Activated CD4-positive, alpha-beta T cell treated with anti-CD3 and anti-CD28 coated beads for 36 hours (primary cell): ENCODE results near the gene CYP19A1. TPM values are rescaled to one million over a fixed set of nuclear protein-coding genes. Genes with fewer than 3 reads are reported as not detected.

Experiments used
- ATAC-seq: fragments of 200-7000 bp; cut with Tn5 transposase; one replicate; pipeline ENCODE4 v1.10.0; 2021; ENCODE audit warnings: mild to moderate bottlenecking, moderate library complexity
- CTCF ChIA-PET: fragments of 350-600 bp; sonication (Branson Sonifier 250); formaldehyde crosslinking; loops from one replicate; lab custom pipeline; 2021; ENCODE audit warnings: antibody characterized with exemption; lab: Charles Lee
- POLR2A ChIA-PET: fragments of 350-600 bp; sonication (Branson Sonifier 250); formaldehyde crosslinking; loops from one replicate; lab custom pipeline; 2021; ENCODE audit warnings: antibody characterized with exemption, inconsistent platforms; lab: Charles Lee
- DNase-seq: peaks from one replicate; pipeline ENCODE4 v3.0.0-alpha.2; 2020
- H3K27ac Mint-ChIP-seq: one replicate; pipeline ENCODE4 v1.8.0; 2021; ENCODE audit warnings: mixed read lengths
- H3K27me3 Mint-ChIP-seq: one replicate; pipeline ENCODE4 v1.8.0; 2021; ENCODE audit warnings: mixed read lengths
- H3K36me3 Mint-ChIP-seq: one replicate; pipeline ENCODE4 v1.8.0; 2021; ENCODE audit warnings: low read depth, mixed read lengths
- H3K4me1 Mint-ChIP-seq: one replicate; pipeline ENCODE4 v1.8.0; 2021; ENCODE audit warnings: mixed read lengths
- H3K4me3 Mint-ChIP-seq: one replicate; pipeline ENCODE4 v1.8.0; 2021; ENCODE audit warnings: mild to moderate bottlenecking, moderate library complexity, mixed read lengths
- H3K9me3 Mint-ChIP-seq: one replicate; pipeline ENCODE4 v1.8.0; 2021; ENCODE audit warnings: low read depth, mixed read lengths
- intact Hi-C, 2 experiments: fragments of 100-400 bp; cut with DNase I in 1 of 2; cut with micrococcal nuclease in 1 of 2; formaldehyde crosslinking; loops; one replicate each; pipeline versions ENCODE4 v1.14.2 to v1.15.1; 2022 to 2024; cut with DNase I, micrococcal nuclease
- total RNA-seq, 2 experiments: library from RNA; stranded (reverse); gene quantifications; one replicate each; pipeline ENCODE4 v1.2.3, GENCODE V29; 2021

The CYP19A1 gene
- total RNA-seq, 2 experiments from 2014 or later: not detected

- POLR2A ChIA-PET: no interaction called here
- no peak overlapping the region for H3K4me3 Mint-ChIP-seq
- CTCF ChIA-PET: no interaction called here
- no peak overlapping the region for H3K27ac Mint-ChIP-seq
- H3K4me1 Mint-ChIP-seq: no peaks in the 10 kb centered on the region
- ATAC-seq (no peak), DNase-seq (no peak)
- no peaks in the 10 kb centered on the region for H3K9me3 Mint-ChIP-seq
- peaks cover 2% of the 10 kb centered on the region for H3K27me3 Mint-ChIP-seq
- no peaks in the 10 kb centered on the region for H3K36me3 Mint-ChIP-seq
- intact Hi-C loops: no loop called here
These were observed 21.6 kb upstream of the CYP19A1 start for GRCh38 chr15:51359981-51360380.

DNA sequence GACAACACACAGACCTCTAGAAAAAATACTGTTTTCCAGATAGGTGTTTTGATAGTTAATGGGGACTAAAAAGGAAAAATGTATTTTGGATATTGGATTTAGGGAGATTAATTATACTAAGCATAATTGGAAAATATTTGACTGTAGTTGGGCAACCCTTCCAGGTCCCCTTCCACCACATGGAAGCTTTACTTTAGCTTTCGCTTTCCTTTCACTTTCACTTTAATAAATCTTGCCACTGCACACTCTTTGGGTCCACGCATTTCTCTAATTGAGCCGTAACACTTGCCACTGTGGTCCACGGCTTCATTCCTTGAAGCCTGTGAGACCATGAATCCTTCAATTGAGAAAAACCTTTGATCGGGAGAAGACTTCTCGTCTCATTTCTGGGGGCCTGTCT lies 18.6 kb upstream of the CYP19A1 start:
- CTCF ChIA-PET: no interaction called here
- Mint-ChIP-seq H3K4me1 (no peaks in the 10 kb centered on the region), H3K36me3 (no peaks in the 10 kb centered on the region), H3K27ac (no peak overlapping the region), H3K4me3 (no peak overlapping the region), H3K27me3 (peaks cover 8% of the 10 kb centered on the region), H3K9me3 (no peaks in the 10 kb centered on the region)
- intact Hi-C loops: no loop called here
- no peak for ATAC-seq
- POLR2A ChIA-PET: no interaction called here
- DNase-seq: no peak

GRCh38 chr15:51356147-51356546 lies 17.8 kb upstream of the CYP19A1 start:
- Mint-ChIP-seq H3K9me3 (no peaks in the 10 kb centered on the region), H3K27me3 (peaks cover 10% of the 10 kb centered on the region), H3K27ac (no peak overlapping the region), H3K4me3 (no peak overlapping the region), H3K36me3 (no peaks in the 10 kb centered on the region), H3K4me1 (no peaks in the 10 kb centered on the region)
- intact Hi-C loops: no loop called here
- CTCF ChIA-PET: no interaction called here
- POLR2A ChIA-PET: no interaction called here
- DNase-seq: no peak
- no peak for ATAC-seq

DNA sequence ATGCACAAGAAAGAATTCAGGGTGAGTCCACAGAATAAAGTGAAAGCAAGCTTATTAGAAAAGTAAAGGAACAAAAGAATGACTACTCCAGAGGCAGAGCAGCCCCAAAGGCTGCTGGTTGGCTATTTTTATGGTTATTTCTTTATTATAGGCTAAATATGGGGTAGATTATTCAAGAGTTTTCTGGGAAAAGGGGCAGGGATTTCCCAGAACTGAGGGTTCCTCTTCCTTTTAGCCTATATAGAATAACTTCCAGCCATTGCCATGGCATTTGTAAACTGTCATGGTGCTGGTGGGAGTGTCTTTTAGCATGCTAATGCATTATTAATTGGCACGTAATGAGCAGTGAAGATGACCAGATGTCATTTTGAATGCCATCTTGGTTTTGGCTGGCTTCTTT lies 16.7 kb upstream of the CYP19A1 start:
- Mint-ChIP-seq H3K4me3 (no peak overlapping the region), H3K27me3 (peaks cover 14% of the 10 kb centered on the region), H3K4me1 (no peaks in the 10 kb centered on the region), H3K27ac (no peak overlapping the region), H3K9me3 (no peaks in the 10 kb centered on the region), H3K36me3 (no peaks in the 10 kb centered on the region)
- no peak for ATAC-seq
- no peak for DNase-seq
- ChIA-PET CTCF (no interaction called here), POLR2A (no interaction called here)
- intact Hi-C loops: no loop called here

DNA sequence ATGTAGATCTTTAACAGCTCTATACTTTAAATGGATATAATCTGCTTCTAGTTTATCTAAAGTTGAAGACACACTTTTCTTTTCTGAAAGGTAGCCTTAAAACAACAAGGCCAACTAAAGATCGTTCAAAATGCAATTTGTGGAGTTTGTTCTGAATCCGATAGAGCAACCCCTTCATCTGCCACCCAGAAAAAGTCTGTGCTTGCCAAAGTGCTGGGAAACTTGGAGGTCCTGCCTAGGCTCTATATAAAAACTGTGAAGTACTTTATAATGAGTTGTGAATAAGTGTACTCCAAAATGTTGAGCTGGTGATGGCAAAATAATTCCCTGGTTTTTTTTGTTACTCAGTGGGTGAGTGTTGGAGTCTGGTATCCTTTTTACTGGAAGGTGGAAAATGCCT lies 15.6 kb upstream of the CYP19A1 start:
- ChIA-PET CTCF (interaction anchor here (1.0 kb wide), 1 partner anchor 20 kb away, joined by 3 read pairs; no protein-coding TSS in a partner anchor), POLR2A (no interaction called here)
- Mint-ChIP-seq H3K4me1 (no peaks in the 10 kb centered on the region), H3K9me3 (no peaks in the 10 kb centered on the region), H3K36me3 (no peaks in the 10 kb centered on the region), H3K4me3 (no peak overlapping the region), H3K27me3 (peaks cover 14% of the 10 kb centered on the region), H3K27ac (no peak overlapping the region)
- ATAC-seq (no peak), DNase-seq (no peak)
- intact Hi-C loops: no loop called here

DNA sequence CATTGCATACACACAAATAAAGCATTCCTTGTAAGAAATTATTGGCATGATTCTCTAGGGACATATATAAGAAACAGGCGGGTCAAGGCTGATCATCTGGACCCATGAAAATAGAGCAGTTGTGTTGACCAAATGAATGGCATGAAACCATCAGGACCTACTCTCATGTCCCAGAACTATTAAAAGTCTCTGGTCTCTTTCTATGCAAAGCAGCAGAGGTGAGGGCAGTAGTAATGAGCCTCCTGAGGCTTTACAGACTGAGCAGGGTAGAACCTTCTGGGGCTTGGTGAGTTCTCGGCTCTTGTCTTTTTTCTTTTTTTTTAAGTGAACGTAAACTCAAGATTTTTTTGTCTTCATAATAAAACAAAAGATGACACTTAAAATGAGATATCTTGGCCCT lies 12.3 kb upstream of the CYP19A1 start:
- no peak overlapping the region for H3K27ac Mint-ChIP-seq
- ATAC-seq: no peak
- H3K9me3 Mint-ChIP-seq: no peaks in the 10 kb centered on the region
- peaks cover 13% of the 10 kb centered on the region for H3K27me3 Mint-ChIP-seq
- H3K4me3 Mint-ChIP-seq: no peak overlapping the region
- no peak for DNase-seq
- no peaks in the 10 kb centered on the region for H3K36me3 Mint-ChIP-seq
- intact Hi-C loops: no loop called here
- no peaks in the 10 kb centered on the region for H3K4me1 Mint-ChIP-seq
- CTCF ChIA-PET: no interaction called here
- POLR2A ChIA-PET: no interaction called here

DNA sequence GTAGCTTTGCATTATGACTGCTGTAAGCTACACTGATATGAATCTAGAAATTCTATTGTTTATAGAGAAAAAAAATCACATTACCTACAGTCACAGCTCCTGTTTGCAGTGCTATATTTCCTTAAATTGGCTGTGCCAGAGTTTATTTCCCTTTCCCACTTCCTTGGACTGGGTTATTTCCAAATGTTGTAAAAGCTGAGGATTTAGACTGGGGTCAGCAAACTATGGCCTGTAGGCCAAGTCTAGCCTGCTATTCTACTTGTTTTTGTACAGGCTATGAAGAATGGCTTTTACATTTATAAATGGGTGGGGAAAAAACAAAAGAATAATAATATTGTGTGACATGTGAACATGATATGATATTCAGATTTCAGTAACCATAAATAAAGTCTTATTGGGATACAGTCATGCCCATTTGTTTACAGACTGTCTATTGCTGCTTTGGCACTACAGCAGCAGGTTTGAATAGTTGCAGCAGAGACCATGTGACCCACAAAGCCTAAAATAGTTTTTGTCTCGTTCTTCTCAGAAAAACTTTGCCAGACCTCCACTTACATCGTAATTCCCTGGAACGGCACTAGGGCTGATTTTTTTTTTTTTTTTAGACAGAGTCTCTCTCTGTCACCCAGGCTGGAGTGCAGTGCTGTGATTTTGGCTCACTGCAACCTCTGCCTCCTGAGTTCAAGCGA lies 10.9 kb upstream of the CYP19A1 start:
- POLR2A ChIA-PET: no interaction called here
- no peaks in the 10 kb centered on the region for H3K9me3 Mint-ChIP-seq
- CTCF ChIA-PET: no interaction called here
- DNase-seq (no peak), ATAC-seq (no peak)
- H3K4me1 Mint-ChIP-seq: no peaks in the 10 kb centered on the region
- no peak overlapping the region for H3K27ac Mint-ChIP-seq
- H3K4me3 Mint-ChIP-seq: no peak overlapping the region
- H3K27me3 Mint-ChIP-seq: peaks cover 11% of the 10 kb centered on the region
- no peaks in the 10 kb centered on the region for H3K36me3 Mint-ChIP-seq
- intact Hi-C loops: no loop called here

- DNase-seq (no peak), ATAC-seq (no peak)
- no peak overlapping the region for H3K27ac Mint-ChIP-seq
- H3K36me3 Mint-ChIP-seq: no peaks in the 10 kb centered on the region
- no peak overlapping the region for H3K4me3 Mint-ChIP-seq
- peaks cover 11% of the 10 kb centered on the region for H3K27me3 Mint-ChIP-seq
- ChIA-PET CTCF (no interaction called here), POLR2A (no interaction called here)
- no peaks in the 10 kb centered on the region for H3K9me3 Mint-ChIP-seq
- H3K4me1 Mint-ChIP-seq: no peaks in the 10 kb centered on the region
- intact Hi-C loops: no loop called here
These were observed 10.3 kb upstream of the CYP19A1 start for GRCh38 chr15:51348688-51349087.

DNA sequence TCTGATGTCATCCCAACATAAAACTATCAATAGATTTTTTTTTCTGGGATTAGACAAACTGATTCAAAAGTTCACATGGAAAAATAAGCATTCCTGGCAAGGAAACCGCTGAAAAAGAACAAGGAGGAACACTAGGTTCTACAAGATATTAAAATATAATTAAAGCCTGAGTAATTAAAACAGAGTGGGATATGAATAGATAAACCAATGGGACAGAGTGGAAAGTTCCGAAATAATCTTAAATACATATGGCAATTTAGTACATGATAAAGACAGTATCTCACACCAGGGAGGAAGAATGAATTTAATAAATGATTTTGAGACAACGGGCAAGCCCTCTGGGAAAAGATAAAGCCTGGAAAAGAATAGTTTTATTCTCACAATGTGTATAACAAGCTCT lies 7.7 kb upstream of the CYP19A1 start:
- no peak overlapping the region for H3K4me3 Mint-ChIP-seq
- no peaks in the 10 kb centered on the region for H3K4me1 Mint-ChIP-seq
- ATAC-seq (no peak), DNase-seq (no peak)
- no peak overlapping the region for H3K27ac Mint-ChIP-seq
- H3K9me3 Mint-ChIP-seq: no peaks in the 10 kb centered on the region
- ChIA-PET CTCF (no interaction called here), POLR2A (no interaction called here)
- intact Hi-C loops: no loop called here
- no peaks in the 10 kb centered on the region for H3K36me3 Mint-ChIP-seq
- peaks cover 14% of the 10 kb centered on the region for H3K27me3 Mint-ChIP-seq

GRCh38 chr15:51343466-51343865 lies 5.1 kb upstream of the CYP19A1 start:
- ChIA-PET POLR2A (no interaction called here), CTCF (interaction anchor here (0.8 to 1.3 kb wide), 2 partner anchors 307 to 311 kb away, joined by 3 read pairs; no protein-coding TSS in a partner anchor)
- H3K36me3 Mint-ChIP-seq: no peaks in the 10 kb centered on the region
- H3K27me3 Mint-ChIP-seq: peaks cover 10% of the 10 kb centered on the region
- H3K9me3 Mint-ChIP-seq: no peaks in the 10 kb centered on the region
- DNase-seq (no peak), ATAC-seq (no peak)
- intact Hi-C loops: no loop called here
- no peak overlapping the region for H3K4me3 Mint-ChIP-seq
- no peak overlapping the region for H3K27ac Mint-ChIP-seq
- H3K4me1 Mint-ChIP-seq: no peaks in the 10 kb centered on the region

DNA sequence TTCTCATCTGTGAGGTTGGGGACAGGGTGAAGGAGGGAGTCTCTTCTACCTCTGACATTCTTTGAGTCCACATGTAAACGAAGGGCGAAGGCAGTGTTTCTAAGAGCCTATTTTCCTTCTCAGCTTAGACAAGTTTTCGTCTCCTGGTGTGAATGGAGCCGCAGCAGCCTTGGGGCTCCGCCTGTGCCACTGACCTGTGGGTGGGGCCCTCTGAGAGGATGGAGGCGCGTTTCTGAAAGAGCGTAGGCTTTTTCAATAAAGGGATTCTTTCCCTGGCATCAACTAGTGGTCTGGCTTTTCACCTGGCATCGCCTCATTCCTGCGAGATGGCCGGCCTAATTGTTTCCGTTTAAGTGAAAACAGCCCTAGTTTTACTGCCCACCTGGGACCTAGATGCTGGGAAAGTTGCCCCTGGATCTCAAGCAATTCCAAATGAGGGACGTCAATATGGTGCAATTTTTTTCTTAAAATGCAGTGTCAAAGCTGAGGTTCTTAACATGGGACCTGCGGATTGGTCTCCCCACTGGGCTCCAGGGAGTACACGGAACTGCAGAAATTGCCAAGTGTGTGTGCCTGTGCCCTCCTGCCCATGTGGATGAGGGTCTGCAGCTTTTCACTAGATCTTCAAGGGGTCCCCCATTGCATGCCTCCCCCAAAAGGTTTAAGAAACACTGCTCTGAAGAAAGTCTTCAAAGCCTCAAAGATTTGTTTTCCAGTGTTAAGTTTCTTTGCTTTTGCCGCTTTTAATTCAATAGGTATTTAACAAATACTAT lies 4.0 kb upstream of the CYP19A1 start:
- H3K9me3 Mint-ChIP-seq: no peaks in the 10 kb centered on the region
- no peak overlapping the region for H3K27ac Mint-ChIP-seq
- DNase-seq (no peak), ATAC-seq (no peak)
- H3K4me3 Mint-ChIP-seq: no peak overlapping the region
- peaks cover 10% of the 10 kb centered on the region for H3K27me3 Mint-ChIP-seq
- no peaks in the 10 kb centered on the region for H3K4me1 Mint-ChIP-seq
- no peaks in the 10 kb centered on the region for H3K36me3 Mint-ChIP-seq
- intact Hi-C loops: no loop called here
- CTCF ChIA-PET: interaction anchor here (1.2 kb wide), 1 partner anchor 11 kb away, joined by 3 read pairs; no protein-coding TSS in a partner anchor
- POLR2A ChIA-PET: no interaction called here
